ENCODE measurements around the gene SOX1.

The SOX1 gene

DNA sequence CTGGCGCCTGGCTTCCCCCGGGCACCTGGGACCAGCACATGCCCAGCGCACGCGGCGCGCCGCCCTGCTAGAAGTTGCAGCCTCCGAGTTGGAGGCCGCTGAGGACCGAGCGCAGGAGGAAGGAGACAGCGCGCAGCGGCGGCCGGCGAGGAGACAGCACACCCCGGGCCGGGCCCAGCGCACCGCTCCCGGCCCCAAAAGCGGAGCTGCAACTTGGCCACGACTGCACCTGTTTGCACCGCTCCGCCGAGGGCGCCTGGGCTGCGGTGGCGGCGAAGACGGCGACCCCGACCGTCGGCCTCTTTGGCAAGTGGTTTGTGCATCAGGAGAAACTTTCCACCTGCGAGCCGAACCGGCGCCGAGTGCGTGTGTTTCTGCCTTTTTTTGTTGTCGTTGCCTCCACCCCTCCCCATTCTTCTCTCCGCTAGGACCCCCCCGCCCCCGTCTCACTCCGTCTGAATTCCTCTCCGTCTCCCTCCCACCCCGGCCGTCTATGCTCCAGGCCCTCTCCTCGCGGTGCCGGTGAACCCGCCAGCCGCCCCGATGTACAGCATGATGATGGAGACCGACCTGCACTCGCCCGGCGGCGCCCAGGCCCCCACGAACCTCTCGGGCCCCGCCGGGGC lies at the start of gene SOX1:
TSS of gene SOX1 (plus strand) at position 34 of the 626 bp plus-strand sequence. CDS start at position 544, 510 bp downstream.
- no peak for DNase-seq

DNA sequence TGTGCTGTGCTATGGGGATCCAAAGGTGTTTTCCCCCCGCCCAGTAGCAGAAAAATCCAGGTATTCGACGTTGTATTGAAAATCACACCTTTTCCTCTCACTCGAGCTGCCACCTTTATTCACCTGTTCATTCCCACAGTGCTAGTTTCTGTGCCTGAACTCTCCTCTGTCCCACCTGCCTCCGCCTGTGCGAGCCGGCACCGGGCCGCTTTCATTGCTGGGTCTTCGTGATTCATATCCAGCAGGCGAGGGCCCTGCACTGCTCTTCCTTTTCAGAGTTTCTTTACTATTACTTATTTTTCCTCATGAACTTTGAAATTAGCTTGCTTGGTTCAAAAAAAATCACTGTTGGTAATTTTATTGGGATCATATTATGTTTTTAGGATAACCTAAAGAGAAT lies 42.4 kb upstream of the SOX1 start:
- DNase-seq = no peak

DNA sequence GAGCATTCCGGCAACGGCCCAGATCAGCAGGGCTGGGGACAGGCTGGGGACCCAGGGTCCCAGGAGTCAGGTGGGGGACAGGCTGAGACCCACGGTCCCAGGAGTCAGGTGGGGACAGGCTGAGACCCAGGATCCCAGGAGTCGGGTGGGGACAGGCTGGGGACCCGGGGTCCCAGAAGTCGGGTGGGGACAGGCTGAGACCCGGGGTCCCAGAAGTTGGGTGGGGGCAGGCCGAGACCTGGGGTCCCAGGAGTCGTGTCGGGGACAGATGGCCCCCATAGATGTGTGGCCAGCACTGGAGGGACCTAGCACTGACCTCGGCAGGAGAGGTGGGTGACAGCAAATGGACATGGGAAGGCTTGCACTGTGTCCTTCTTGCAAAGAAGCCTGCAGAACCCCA lies 39.7 kb upstream of the SOX1 start:
- no peak for DNase-seq

DNA sequence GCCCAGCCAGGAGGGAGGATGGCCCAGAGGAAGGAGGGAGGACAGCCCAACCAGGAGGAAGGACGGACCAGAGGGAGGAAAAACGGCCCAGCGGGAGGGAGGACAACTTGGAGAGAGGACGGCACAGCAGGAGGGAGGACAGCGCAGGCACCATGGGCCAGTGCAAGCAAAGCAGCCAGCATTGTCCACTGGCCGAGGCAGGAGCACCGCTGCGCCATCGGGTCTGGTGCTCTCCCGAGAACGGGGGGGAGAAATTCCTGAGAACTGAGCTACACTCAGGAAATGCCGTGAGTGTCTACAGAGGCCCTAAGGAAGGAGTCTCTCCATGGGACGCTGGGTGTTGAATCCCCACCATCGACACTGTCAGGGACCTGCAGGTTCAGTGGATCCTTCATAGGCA lies 38.5 kb upstream of the SOX1 start:
- no peak for DNase-seq

DNA sequence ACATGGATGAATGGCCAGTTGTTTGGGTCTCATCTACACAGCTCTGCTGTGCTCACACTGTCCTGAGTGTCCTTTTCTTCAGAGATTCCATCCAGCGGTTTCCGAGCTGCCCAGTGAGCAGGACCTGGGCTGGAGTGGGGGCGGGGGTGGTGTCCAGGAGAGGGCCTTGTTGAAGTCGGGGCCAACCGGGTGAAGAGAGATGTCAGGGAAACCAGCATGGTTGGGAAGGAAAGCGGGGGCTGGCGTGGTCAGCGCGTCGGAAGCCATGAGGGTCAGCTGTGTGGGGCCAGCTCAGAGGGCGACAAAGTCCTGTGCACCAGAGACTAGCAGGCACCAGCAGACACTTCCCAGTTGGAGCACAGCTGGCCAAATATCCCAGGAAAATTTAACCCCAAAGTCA lies 37.8 kb upstream of the SOX1 start:
- no peak for DNase-seq

DNA sequence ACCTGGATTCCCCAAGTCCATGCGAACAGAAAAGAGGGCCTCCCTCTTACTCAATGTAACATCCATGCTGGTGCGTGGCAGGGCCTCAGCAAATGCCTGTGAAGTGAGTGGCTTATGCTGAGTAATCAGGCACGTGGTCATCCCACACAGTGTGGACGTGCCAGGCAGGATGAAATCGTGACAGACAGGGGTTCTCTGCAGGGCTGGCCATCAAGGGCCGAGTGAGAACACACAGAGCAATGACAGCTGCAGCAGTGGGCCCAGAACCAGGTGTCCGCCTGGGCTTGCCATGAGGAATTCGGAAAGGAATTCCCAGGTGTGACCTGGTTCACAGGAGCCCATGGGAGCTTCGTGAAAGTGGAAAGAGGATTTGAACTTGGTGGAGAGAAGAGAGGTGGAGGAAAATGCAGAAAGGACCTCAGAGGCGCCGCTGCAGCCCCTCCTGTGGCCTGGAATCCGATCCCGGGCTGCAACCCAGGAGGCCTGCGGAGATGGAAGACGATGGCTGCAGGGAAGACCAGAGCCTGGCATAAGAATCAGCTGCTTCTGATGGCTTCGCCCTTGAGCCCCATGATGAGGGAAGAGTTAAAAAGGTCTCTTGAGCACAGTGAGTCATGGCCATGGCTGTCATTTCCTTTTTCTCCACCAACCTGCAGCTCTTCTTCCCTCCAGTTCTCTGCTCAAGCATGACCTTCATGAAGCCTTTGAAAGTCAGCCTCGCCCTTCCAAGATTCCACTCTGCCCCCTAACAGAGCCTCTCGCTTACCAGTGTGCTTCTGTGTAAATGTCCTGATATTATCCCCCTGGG lies 34.6 kb upstream of the SOX1 start:
- no peak for DNase-seq

DNA sequence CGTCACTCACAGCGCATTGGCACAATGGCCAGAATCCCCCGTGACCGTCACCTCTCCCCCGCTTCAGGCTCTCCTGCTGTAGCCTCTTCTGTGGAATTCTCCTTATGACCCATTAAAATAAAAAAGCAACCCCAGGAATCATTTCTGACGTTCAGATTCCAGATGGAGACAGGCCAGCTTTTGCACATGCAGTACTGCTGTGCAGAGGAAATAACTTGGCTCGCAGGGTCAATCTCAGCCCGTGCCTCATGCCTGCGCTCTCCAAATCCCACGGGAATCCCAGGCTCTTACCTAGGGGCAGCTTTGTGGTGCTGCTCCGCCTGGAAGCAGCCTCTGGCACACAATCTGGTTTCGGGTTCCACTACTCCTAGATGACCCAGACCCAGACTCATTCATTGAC lies 32.7 kb upstream of the SOX1 start:
- no peak for DNase-seq

DNA sequence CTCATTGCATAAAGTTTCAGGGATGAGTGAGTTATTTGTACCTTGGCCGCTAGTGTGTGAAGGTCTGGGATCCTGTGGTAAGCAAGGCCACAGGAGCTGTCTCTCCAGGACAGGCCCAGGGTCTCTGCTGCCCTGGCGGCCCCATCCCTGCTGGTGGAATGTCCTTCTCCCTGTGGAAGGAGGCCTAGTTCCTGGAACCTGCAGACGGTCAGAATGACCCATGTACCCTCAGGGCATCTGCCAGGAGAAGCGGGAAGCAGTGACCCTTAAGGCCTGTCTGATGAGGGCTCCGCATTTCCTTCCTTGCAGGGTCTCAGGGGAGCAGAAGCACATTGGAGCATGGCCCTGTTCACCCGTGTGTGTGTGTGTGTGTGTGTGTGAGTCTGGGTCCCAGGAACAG lies 32.1 kb upstream of the SOX1 start:
- DNase-seq = no peak

DNA sequence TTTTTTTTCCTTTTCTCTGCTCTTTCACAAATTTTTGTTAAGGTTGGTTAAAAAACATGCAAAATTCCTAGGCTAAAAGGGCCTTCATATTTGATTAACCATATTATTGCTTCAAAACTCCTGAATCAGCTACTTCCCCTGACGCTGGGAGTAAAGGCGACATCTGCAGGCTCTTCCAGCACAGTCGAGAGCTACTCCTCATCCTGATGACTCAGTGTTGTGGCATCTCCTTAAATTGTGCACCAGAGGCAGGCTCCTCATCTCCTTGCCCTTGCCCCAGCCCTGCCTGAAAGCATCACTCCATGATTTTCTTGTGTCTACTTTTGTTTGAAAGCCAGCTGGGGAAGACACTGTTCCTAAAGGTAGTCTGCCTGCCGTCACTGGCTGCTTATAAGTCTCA lies 24.5 kb upstream of the SOX1 start:
- DNase-seq = no peak

DNA sequence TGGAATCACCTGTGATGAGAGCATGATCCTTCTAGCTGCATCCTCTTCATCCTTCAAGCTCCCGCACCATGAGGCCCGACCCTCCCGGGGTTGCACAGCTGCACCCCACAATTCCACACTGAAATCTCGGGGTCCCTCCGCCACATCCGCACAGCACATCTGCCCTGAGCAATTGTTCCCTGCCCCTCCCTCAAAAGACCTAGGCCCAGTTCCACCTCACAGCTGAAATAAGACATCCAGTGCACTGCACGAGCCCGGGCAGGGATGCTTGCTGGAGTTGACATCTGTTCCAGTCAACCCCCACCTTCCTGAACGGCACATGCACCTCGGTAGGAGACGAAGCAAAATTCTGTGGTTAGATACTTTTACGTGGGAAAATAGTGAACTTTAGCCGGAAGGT lies 14.7 kb upstream of the SOX1 start:
- DNase-seq = no peak

DNA sequence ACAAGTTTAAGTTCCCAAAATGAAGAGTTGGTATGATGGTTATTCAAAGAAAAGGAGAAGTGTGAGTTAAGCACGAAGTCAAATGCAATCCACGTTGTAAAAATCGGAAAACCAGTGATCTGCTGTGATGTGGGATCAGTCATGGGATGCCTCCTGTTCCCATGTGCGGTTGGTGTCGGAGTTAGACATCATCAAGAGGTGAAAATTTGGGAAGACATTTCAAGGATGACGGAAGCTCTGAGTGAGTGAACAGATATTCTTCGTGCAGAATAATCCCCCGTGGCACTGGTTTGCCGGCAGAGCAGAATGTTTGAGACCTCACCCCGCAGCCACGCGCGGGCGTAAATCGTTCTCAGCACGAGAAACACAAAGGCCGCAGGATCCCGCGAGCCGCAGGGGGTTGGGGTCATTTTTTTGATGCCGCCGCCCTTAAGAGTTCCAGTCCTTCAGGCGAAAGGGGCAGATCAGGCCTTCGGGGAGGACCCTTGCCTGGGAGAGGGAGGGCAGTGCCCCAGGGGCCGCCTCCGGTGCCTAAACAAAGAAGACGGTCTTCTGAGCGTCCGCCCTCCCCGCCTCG lies 13.7 kb upstream of the SOX1 start:
- no peak for DNase-seq

DNA sequence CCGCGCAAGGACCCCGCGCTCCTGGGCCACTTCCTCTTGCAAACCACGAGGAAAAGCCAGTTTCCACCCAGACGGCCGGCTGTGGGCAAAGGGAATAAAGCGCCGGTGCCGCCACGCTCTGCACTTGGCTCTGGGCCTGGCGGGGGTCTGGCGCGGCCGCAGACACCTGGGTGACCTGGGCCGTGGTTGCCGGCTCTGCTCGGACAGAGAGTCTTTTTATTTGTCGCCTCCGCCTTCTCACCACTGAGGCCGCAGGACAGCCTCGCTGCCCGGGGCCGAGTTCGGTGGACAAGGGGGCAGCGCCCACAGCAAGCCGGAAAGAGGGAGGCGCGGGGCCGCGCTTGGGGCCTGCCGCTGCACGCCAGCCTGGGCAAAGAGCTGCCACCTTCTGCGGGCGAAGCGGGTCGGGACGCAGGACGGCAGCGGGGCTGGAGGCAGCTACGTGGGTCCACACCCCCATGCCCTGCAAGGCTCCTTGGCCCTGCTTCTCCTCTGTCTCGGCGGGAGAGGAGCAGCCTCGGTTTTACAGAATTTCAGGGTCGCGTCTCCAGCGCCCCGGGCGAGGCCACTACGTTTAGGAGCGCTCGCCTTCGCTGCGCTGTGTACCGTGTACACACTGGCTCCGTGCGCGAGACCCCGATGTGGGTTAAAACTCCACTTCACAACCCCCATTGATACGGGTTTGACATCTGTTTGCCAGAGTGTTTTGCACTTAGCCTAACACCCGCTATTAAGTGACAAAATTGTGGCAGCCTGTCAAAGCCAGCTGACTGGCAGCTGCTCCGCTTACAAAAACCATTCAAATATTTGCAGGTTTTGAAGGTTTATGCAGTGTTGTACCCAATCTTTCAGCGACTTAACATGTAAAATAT lies 13.0 kb upstream of the SOX1 start:
- DNase-seq = no peak

DNA sequence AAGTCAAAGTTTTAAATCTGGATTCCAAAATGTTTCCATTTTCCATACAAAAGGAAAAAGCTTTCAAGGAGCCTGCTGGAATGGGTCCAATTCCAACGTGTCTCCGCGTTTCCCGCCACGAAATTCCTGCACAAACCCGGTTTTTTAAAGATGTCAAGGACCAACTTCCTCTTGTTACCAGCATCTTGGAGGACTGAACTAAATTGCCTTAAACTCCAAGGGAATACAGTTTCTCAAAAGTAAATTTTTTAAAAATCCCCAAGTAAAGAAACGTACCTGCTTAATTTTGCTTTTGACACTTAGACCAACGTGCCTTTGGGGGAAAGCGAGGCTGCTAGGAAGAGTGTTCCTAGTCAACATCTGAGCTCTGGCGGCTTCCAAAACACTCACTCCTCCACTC lies 12.3 kb upstream of the SOX1 start:
- no peak for DNase-seq

DNA sequence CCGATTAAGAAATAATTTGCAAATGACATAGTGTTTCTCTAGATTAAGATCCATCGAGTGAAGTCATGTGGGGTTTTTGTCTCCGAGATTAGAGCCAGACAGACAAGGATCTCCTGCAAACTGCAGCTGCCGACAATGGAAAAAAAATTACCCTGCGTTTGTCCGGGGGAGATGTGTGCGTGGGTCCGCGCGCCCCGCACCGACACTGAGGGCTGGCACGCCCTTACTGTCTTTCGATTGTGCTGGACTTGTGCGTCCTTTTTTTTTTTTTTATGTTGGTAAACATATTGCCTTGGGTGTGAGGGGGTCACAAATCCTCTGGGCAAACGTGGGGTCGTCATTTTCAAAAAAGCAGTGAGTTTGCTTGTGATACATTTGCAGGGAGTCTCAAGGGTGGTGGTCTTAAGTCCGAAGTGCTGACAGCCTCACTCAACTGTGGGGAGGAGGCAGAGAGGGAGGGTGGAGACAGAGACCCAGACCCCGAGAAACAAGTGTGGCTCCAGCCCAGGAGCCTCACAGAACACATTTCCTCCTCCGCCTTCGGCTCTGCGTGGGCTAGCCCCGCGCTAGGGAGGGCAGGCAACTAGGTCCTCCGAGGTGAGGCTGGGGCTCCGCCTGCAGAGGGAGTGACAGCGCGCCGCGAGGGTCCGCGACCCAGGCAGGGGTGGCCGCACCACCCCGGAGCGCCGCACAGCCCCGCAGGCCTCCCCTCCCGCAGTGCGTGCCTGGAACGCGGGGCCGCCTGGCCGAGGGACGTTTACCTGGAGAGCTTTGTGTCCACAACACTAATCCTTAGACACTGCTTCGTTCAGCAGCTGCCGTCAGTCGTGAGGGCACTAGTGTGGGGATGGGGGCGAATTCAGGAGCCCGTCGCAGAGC lies 11.7 kb upstream of the SOX1 start:
- DNase-seq = no peak

DNA sequence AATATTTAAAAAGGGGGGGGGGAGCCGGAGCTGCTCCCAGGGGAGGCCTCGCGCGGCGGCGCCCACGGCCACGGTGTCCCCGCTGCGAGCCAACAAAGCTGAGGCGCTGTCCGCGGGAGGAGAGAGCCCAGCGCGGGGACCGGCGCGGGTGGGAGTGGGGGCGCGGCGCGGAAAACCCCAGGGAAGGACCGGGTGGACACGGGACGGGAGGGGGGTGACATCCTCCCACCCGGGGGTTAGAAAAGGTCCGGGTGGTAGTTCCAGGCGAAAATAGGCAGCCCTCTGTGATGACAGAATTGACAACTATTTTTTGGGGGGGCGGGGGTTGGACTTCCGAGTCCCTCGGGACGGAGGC lies 11.1 kb upstream of the SOX1 start:
- DNase-seq = no peak

DNA sequence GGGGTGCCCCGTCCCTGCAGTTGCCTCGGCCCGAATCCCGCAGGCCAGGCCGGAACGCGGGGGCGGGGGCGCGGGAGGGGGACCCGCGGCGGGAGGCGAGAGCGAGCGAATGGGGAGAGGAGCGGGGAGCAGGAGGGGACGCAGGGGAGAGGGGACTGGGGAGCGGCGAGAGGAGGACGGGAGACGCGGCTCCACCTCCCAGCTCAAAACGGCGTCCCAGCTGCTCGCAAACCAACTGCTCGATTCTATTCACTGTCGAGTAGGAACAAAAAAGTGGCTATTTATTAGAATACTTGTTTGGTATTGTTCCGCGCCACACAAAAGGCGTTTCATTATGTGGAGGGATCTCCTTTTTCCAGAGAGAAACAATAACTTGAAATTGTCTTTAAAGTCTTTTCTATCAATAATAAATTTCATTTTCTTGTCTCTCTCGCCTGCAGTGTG lies 10.6 kb upstream of the SOX1 start:
- no peak for DNase-seq

DNA sequence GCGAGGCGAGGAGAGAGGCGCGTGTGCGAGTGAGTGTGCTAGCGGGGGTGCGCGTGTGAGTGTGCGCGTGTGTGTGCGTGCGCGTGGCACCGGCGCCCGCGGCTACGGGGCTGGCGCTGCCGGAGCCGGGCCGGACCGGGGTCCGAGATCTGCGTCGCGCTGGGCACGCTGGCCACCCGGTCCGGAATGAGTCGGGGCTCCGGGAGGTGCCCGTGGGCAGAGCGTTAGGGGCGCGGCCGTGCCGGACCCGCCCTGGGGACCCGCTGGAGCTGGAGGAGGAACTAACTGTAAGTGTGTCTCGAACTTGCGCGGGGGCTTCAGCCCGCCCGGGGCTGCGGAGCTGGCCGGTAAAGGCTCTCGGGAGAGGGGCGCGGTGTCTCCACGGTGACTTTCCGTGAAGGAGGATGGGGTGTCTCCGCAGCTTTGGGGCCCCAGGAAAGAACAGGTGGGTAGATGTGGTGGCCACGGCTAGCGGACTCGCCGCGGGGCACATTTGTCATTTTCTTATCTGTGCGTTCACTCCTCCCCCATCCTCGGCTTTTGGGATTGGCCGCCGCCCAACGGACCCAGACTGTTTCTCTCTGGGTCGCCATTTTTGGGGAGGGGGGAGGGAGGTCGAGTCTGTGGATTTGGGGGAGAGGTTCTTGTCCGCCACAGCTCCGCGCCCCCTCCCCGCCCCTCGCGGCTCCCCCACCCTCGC lies 10.1 kb upstream of the SOX1 start:
- no peak for DNase-seq

DNA sequence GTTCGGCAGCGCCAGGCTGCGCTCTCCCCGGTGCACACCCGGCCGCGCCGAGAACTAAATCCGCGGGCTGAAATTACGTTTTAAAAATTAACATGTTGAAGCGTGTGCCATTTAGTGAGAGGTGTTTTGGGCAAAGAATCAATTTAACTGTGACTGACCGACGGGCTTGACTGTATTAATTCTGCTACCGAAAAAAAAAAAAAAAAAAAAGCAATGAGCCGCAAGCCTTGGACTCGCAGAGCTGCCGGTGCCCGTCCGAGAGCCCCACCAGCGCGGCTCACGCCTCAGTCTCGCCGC lies 9.6 kb upstream of the SOX1 start:
- DNase-seq = no peak

DNA sequence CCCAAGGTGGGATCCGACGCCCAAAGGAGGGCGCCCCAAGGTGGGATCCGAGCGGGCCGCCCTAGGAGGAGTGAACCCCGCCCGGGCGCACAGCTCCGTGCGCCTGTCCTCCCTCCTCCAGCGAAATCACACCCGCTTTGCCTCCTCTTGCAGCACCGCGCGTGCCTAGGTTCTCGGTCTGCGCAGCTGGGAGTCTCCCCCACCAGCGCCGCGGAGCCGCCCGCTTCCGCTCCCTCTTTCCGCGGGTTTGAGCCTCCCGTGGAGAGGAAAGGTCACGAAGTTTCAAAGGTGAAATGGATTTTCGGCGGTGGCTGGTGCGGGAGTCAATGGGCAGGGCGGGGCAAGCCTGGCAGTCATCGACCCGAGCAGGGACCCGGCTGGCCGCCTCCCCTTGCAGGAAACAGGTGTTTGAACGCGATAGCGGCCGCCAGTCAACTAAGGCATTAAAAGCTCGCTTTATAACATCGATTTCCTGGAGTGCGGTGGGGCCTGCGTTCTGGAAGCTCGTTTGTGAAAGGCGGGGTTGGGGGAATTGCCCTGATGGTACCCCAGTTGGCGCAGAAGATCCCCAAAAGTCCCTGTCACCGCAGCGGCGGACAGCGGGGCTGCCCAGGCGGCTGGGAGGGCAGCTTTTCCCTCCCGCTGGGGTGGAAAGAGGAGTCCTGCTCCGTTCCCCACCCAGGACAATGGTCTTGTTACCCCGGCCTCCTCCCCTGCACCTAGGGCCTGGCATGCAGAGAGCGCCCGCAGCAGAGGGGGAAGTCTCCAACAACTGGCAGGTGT lies 9.0 kb upstream of the SOX1 start:
- DNase-seq = peak; percentile 56

DNA sequence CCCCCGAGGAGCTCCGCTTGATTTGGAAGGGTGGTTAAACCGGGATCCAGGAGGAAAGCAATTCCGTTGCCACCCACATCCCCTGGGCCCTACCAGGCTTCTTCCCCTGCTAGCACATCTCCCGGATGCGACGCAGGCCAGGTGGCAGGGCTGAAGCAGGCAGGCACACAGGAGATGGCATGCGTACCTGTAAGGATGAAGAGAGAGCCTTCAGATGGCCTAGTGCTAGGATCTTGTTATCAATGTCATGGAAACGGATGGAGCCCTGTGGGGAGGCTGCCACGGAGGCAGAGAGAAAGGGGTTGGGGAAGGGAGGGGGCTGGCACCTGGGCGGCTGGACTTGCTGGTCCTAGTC lies 8.5 kb upstream of the SOX1 start:
- DNase-seq = no peak

DNA sequence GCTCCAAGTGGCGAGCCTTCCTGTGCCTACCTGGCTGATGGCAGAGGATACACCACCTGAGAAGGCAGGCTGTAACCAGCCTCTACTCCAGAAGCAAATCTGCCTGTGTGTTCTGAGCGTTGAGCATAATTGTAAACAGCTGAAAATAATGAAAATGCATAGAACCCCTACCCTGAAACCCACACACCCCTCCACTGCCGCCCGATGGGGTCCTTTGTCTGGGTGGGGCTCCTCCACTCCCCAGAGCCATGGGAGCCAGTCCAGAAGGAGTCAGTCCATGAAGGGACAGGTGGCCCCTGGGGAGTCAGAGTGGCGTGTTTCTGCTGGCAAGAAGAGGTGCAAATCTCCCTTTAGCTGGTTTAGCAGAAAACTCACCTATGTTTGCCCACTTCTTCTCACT lies 8.0 kb upstream of the SOX1 start:
- DNase-seq = no peak
